Stimulated activated CD8-positive, alpha-beta memory T cell treated with anti-CD3 and anti-CD28 coated beads, Interleukin-7, amount 100 ng/mL, for 1 hour (primary cell): ENCODE measurements around the gene TOGARAM1.

Experiments used
- DNase-seq, 2 donors: peaks; one replicate each; pipeline ENCODE4 v3.0.0-alpha.2; 2020; ENCODE audit warnings: low read depth in 2 of 2

Gene TOGARAM1

GRCh38 chr14:45094275-45094674 is 132.3 kb downstream of the TOGARAM1 start:
- DNase-seq: no peak

DNA sequence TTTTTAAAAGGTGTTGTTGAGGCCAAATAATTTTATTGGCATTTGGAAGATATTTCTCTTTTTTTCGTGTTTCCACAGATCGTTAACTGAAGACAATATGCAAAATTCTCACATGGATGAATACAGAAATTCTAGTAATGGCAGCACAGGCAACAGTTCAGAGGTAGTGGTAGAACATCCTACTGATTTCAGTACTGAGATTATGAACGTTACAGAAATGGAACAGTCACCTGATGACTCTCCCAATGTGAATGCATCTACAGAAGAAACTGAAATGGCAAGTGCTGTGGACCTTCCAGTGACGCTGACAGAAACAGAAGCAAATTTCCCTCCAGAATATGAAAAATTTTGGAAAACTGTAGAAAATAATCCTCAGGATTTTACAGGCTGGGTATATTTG is 133.2 kb downstream of the TOGARAM1 start:
- no peak for DNase-seq

GRCh38 chr14:45096218-45096617 is 134.2 kb downstream of the TOGARAM1 start:
- no peak for DNase-seq

DNA sequence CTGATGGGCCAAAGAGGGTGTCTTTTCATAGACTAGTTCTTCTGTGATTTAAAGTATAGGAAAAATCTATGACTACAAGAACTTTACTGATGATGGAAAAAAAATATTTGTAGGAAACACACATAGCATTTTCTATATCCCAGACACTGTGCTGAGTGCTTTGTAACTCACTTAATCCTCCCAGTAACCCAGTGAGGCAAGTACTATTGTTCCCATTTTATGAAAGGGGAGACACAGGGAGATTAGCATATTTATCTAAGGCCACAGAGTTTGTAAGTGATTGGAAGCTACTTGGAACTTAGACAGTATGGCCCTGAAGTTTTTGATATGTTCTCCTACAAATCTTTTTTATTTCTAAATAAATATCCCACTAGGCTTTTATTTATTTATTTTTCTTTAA is 141.8 kb downstream of the TOGARAM1 start:
- DNase-seq: no peak

GRCh38 chr14:45104561-45104960 is 142.6 kb downstream of the TOGARAM1 start:
- no peak for DNase-seq

- DNase-seq: no peak
Measured at GRCh38 chr14:45112896-45113781, 151.1 kb downstream of the TOGARAM1 start.

DNA sequence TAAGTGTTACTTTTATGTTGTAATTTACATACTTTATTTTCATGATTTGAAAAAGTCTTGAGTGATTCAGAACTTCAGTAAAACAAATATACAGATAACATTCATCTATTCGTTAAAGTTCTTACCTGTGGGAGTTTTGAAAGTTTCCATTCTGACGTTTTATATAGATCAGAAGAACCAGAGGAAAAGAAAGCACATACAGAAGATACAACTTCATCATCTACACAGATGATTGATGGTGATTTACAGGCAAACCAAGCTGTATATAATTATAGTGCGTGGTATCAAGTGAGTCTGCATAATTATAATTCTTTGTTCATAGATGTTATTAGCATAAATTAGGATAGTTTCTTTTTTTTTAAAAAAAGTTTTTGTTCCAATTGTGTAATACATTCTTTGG is 152.3 kb downstream of the TOGARAM1 start:
- no peak for DNase-seq

DNA sequence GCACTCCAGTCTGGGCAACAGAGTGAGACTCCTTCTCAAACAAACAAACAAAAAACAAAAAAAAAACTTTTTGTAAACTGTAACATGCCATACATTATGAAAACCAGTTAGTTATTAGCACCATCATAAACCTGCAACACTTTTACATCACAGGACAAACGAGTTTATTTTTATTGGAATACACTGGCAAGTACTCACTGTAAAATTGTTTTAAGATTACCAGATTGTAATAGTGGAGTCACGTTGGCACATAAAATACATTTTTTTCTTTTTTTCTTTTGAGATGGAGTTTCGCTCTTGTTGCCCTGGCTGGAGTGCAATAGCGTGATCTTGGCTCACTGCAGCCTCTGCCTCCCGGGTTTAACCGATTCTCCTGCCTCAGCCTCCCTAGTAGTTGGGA is 156.6 kb downstream of the TOGARAM1 start:
- no peak for DNase-seq

DNA sequence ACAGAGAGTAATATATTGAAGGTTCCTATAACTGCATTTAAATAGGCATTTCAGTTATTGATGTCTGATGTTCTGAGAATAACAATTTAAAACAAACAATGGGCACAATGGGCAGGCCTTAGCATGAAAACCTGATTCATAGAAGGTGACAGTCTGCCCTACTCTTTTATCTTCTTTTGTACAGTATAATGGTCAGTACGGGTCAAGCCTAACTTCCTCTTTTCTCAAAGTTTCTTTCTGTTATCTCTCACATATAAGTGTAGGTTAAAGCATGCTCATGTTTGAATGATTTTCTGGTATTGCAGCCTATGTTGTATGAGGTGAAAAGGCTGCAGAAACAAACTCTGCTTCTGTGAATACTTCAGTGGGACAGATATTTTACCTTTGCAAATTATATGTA is 158.1 kb downstream of the TOGARAM1 start:
- DNase-seq: no peak

DNA sequence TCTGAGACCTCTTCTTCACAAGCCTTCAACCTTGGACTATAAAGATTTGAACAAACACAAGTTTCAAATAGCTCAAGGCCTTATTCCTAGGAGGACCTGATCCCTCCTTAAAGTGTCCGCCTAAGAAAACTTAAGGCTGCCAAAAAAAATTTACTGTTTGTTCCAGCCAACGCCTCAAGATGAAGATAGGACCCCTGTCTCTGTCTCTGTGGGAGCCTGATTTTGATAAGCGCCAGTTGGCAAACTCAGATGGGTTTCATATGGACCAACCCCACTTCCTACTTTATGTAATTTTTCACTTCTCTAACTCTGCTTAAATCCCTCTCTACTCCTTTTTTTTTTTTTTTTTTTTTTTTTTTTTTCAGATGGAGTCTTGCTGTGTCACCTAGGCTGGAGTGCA is 161.3 kb downstream of the TOGARAM1 start:
- no peak for DNase-seq
